Karpas-422 (cell line): ENCODE measurements around the gene RAI1. TPM values are rescaled to one million over a fixed set of nuclear protein-coding genes. Genes with fewer than 3 reads are reported as not detected.
A peak's percentile ranks its signal among the peaks of the same experiment; 100 is the strongest.
"Not testable (repeated sequence)": the region's sequence is repeated elsewhere in the genome, so short reads cannot be mapped to it uniquely, and the experiment has no call there.

ENCODE experiments used
- DNase-seq: peaks from one replicate; pipeline ENCODE4 v3.0.0-alpha.2; 2015
- H2AFZ ChIP-seq: fragments of 200-600 bp; sonication (generic); 2 replicates; pipeline ENCODE4 v1.6.1; 2014; ENCODE audit warnings: antibody characterized with exemption, low read length, mixed read lengths
- H3K27ac ChIP-seq: fragments of 200-600 bp; sonication (generic); 2 replicates; pipeline ENCODE4 v1.5.1; 2014; ENCODE audit warnings: mild to moderate bottlenecking, low read length, moderate library complexity
- H3K27me3 ChIP-seq: fragments of 200-600 bp; sonication (generic); 2 replicates; pipeline ENCODE4 v1.6.1; 2014; ENCODE audit warnings: low read length, mixed read lengths
- H3K36me3 ChIP-seq: fragments of 200-600 bp; sonication (generic); 2 replicates; pipeline ENCODE4 v1.6.1; 2014; ENCODE audit warnings: low read length, mixed read lengths; ENCODE audit not compliant: insufficient read depth
- H3K4me1 ChIP-seq: fragments of 200-600 bp; sonication (generic); 2 replicates; pipeline ENCODE4 v1.6.1; 2014; ENCODE audit warnings: mild to moderate bottlenecking, low read length, mixed read lengths
- H3K4me2 ChIP-seq: fragments of 200-600 bp; sonication (generic); 2 replicates; pipeline ENCODE4 v1.6.1; 2014; ENCODE audit warnings: low read length, low read depth, mild to moderate bottlenecking; ENCODE audit not compliant: poor library complexity, severe bottlenecking
- H3K4me3 ChIP-seq: fragments of 200-600 bp; sonication (generic); 2 replicates; pipeline ENCODE4 v1.5.1; 2014; ENCODE audit warnings: mild to moderate bottlenecking, antibody characterized with exemption, low read length, mixed read lengths
- H3K79me2 ChIP-seq: fragments of 200-600 bp; sonication (generic); 2 replicates; pipeline ENCODE4 v1.6.1; 2014; ENCODE audit warnings: mild to moderate bottlenecking, low read length, mixed read lengths
- H3K9ac ChIP-seq: fragments of 200-600 bp; sonication (generic); 2 replicates; pipeline ENCODE4 v1.6.0; 2014; ENCODE audit warnings: low read length
- H3K9me2 ChIP-seq: fragments of 200-600 bp; sonication (generic), shearing (Covaris generic); replicated peaks from 2 replicates; pipeline ENCODE4 v1.6.0; 2014; ENCODE audit warnings: mild to moderate bottlenecking, low read length, moderate library complexity; ENCODE audit not compliant: insufficient read depth
- H3K9me3 ChIP-seq: fragments of 300-700, 200-600 bp; sonication (generic); 2 replicates; pipeline ENCODE4 v1.6.1; 2014; ENCODE audit warnings: low read length, mixed read lengths
- H4K20me1 ChIP-seq: fragments of 200-600 bp; sonication (generic); 2 replicates; pipeline ENCODE4 v1.6.1; 2014; ENCODE audit warnings: mild to moderate bottlenecking, antibody characterized with exemption, low read length, low read depth; ENCODE audit not compliant: insufficient read depth
- total RNA-seq: library from RNA; depleted of rRNA; stranded (reverse); fragments of >200 nt; shearing (Covaris generic); gene quantifications from 2 replicates; pipeline ENCODE4 v1.2.3, GENCODE V29; 2014; ENCODE audit warnings: low replicate concordance

RAI1 gene
- total RNA-seq, 1 experiment from 2014 or later = 18.2 TPM

GRCh38 chr17:17641621-17642409 is 39.4 kb upstream of the RAI1 start:
- no peak overlapping the region for H3K4me2 ChIP-seq
- no peaks in the 10 kb centered on the region for H3K9me2 ChIP-seq
- H4K20me1 ChIP-seq = no peaks in the 10 kb centered on the region
- no peaks in the 10 kb centered on the region for H3K36me3 ChIP-seq
- H2AFZ ChIP-seq = 0 out of 2 replicates have a peak overlapping the region, but pooled peaks have one; percentile 8
- H3K9ac ChIP-seq = no peak overlapping the region
- no peaks in the 10 kb centered on the region for H3K27me3 ChIP-seq
- H3K4me1 ChIP-seq = no peaks in the 10 kb centered on the region
- peak; percentile 90 for DNase-seq
- H3K4me3 ChIP-seq = no peak overlapping the region
- H3K27ac ChIP-seq = no peak overlapping the region
- H3K9me3 ChIP-seq = peaks cover 4% of the 10 kb centered on the region
- H3K79me2 ChIP-seq = no peaks in the 10 kb centered on the region

- H3K27me3 ChIP-seq, H3K9me3 ChIP-seq, H3K4me1 ChIP-seq, H2AFZ ChIP-seq, H3K9me2 ChIP-seq, DNase-seq, H3K9ac ChIP-seq, H3K4me2 ChIP-seq, H3K36me3 ChIP-seq, H3K4me3 ChIP-seq, H3K79me2 ChIP-seq, H4K20me1 ChIP-seq, H3K27ac ChIP-seq: not testable (repeated sequence)
Measured at GRCh38 chr17:17645148-17645547, 36.1 kb upstream of the RAI1 start.

- H3K9me2 ChIP-seq = no peaks in the 10 kb centered on the region
- H3K4me3 ChIP-seq = no peak overlapping the region
- no peak overlapping the region for H3K9ac ChIP-seq
Measured at GRCh38 chr17:17645961-17646360, 35.3 kb upstream of the RAI1 start.

GRCh38 chr17:17647524-17648178 is 33.6 kb upstream of the RAI1 start:
- Histone ChIP-seq H3K27me3 (no peaks in the 10 kb centered on the region), H3K9ac (no peak overlapping the region), H3K79me2 (no peaks in the 10 kb centered on the region), H2AFZ (no peak overlapping the region), H3K4me1 (no peaks in the 10 kb centered on the region), H3K4me3 (no peak overlapping the region), H3K27ac (no peak overlapping the region), H3K36me3 (no peaks in the 10 kb centered on the region), H3K9me3 (peaks cover 4% of the 10 kb centered on the region), H3K9me2 (no peaks in the 10 kb centered on the region), H4K20me1 (no peaks in the 10 kb centered on the region), H3K4me2 (no peak overlapping the region)
- no peak for DNase-seq

More at GRCh38 chr17:17645961-17646360, 35.3 kb upstream of the RAI1 start:
- Histone ChIP-seq H3K9me3 (peaks cover 4% of the 10 kb centered on the region), H3K27me3 (no peaks in the 10 kb centered on the region), H3K79me2 (no peaks in the 10 kb centered on the region), H3K36me3 (no peaks in the 10 kb centered on the region), H3K4me1 (no peaks in the 10 kb centered on the region), H2AFZ (no peak overlapping the region), H3K4me2 (no peak overlapping the region), H3K27ac (no peak overlapping the region), H4K20me1 (no peaks in the 10 kb centered on the region)
- no peak for DNase-seq

- no peaks in the 10 kb centered on the region for H3K9me2 ChIP-seq
- H3K4me3 ChIP-seq = no peak overlapping the region
- no peak overlapping the region for H2AFZ ChIP-seq
- no peaks in the 10 kb centered on the region for H3K27me3 ChIP-seq
- no peaks in the 10 kb centered on the region for H3K36me3 ChIP-seq
- no peak for DNase-seq
- no peaks in the 10 kb centered on the region for H4K20me1 ChIP-seq
- no peak overlapping the region for H3K27ac ChIP-seq
- H3K4me2 ChIP-seq = no peak overlapping the region
- H3K4me1 ChIP-seq = no peaks in the 10 kb centered on the region
- H3K79me2 ChIP-seq = no peaks in the 10 kb centered on the region
- peaks cover 4% of the 10 kb centered on the region for H3K9me3 ChIP-seq
- H3K9ac ChIP-seq = no peak overlapping the region
Measured at GRCh38 chr17:17648762-17649161, 32.5 kb upstream of the RAI1 start.

GRCh38 chr17:17650959-17651358 is 30.3 kb upstream of the RAI1 start:
- Histone ChIP-seq H2AFZ (no peak overlapping the region), H3K79me2 (no peaks in the 10 kb centered on the region), H3K4me1 (no peaks in the 10 kb centered on the region), H3K4me3 (no peak overlapping the region), H3K4me2 (no peak overlapping the region), H3K9me3 (no peaks in the 10 kb centered on the region), H3K27ac (no peak overlapping the region), H3K36me3 (no peaks in the 10 kb centered on the region), H3K9ac (no peak overlapping the region), H3K9me2 (no peaks in the 10 kb centered on the region), H3K27me3 (no peaks in the 10 kb centered on the region), H4K20me1 (no peaks in the 10 kb centered on the region)
- no peak for DNase-seq

- Histone ChIP-seq H3K27me3 (no peaks in the 10 kb centered on the region), H3K4me2 (no peak overlapping the region), H3K9me2 (no peaks in the 10 kb centered on the region), H3K9ac (no peak overlapping the region), H3K36me3 (no peaks in the 10 kb centered on the region), H3K27ac (no peak overlapping the region), H4K20me1 (no peaks in the 10 kb centered on the region), H3K4me1 (no peaks in the 10 kb centered on the region), H2AFZ (no peak overlapping the region), H3K79me2 (no peaks in the 10 kb centered on the region), H3K9me3 (peaks cover 4% of the 10 kb centered on the region; the same call in 1 of the 2 replicates), H3K4me3 (no peak overlapping the region)
- no peak for DNase-seq
Measured at GRCh38 chr17:17653343-17653742, 27.9 kb upstream of the RAI1 start.

GRCh38 chr17:17659340-17659739 is 21.9 kb upstream of the RAI1 start:
- Histone ChIP-seq H3K4me1 (peaks cover 24% of the 10 kb centered on the region), H3K9ac (no peak overlapping the region), H3K27ac (no peak overlapping the region), H3K4me2 (no peak overlapping the region), H2AFZ (no peak overlapping the region), H3K4me3 (no peak overlapping the region), H3K9me3 (peaks cover 8% of the 10 kb centered on the region; the same call in 1 of the 2 replicates), H3K27me3 (peaks cover 5% of the 10 kb centered on the region; the same call in 1 of the 2 replicates), H3K79me2 (no peaks in the 10 kb centered on the region), H4K20me1 (no peaks in the 10 kb centered on the region), H3K9me2 (no peaks in the 10 kb centered on the region), H3K36me3 (no peaks in the 10 kb centered on the region)
- DNase-seq = no peak
